ENCODE data around the gene USP54. TPM values are rescaled to one million over a fixed set of nuclear protein-coding genes. Genes with fewer than 3 reads are reported as not detected.

USP54 gene
- total RNA-seq, 3 donors from 2014 or later, result 18.2 to 106 (median 57.0) TPM

- intact Hi-C loops (cut with DNase I; ENCODE audit: low total_unique reads), result no loop called here
- H3K36me3 ChIP-seq, result no peaks in the 10 kb centered on the region
- no peaks in the 10 kb centered on the region for H3K9me3 ChIP-seq
Observed at GRCh38 chr10:73501651-73502050, 89.5 kb downstream of the USP54 start.

GRCh38 chr10:73497623-73498022 lies 93.5 kb downstream of the USP54 start:
- Histone ChIP-seq H3K9me3 (no peaks in the 10 kb centered on the region), H3K4me3 (no peak overlapping the region), H3K27ac (no peak overlapping the region), H3K4me1 (peaks cover 0 to 3% of the 10 kb centered on the region in 2 donors), H3K27me3 (no peaks in the 10 kb centered on the region), H3K36me3 (no peaks in the 10 kb centered on the region)
- TF ChIP-seq CTCF (IDR thresholded peaks at IDR 0.05), result no peak
- intact Hi-C loops (cut with DNase I; ENCODE audit: low total_unique reads), result no loop called here
- DNase-seq (ENCODE audit: low spot score in 2 of 2), result no peak

More at GRCh38 chr10:73501651-73502050, 89.5 kb downstream of the USP54 start:
- Histone ChIP-seq H3K4me1 (no peaks in the 10 kb centered on the region), H3K4me3 (no peak overlapping the region), H3K27me3 (no peaks in the 10 kb centered on the region), H3K27ac (no peak overlapping the region)
- DNase-seq (ENCODE audit: low spot score in 2 of 2), result no peak
- TF ChIP-seq CTCF (IDR thresholded peaks at IDR 0.05) (no peak), POLR2A (IDR thresholded peaks at IDR 0.05) (no peak), POLR2AphosphoS5 (IDR thresholded peaks at IDR 0.05) (no peak)

GRCh38 chr10:73495884-73496674 lies 95.1 kb downstream of the USP54 start, which contains the start of gene PPP3CB:
Gene PPP3CB, minus strand, starts transcription at chr10:73496024. Its CDS starts 135 bp downstream, at chr10:73495889.
- Histone ChIP-seq H3K9me3 (no peaks in the 10 kb centered on the region), H3K36me3 (no peaks in the 10 kb centered on the region), H3K27me3 (no peaks in the 10 kb centered on the region), H3K27ac (peak within 1 kb of the TSS; percentile 98), H3K4me3 (peak within 1 kb of the TSS; percentile 70 to 93 (median 83)), H3K4me1 (peaks cover 0 to 3% of the 10 kb centered on the region in 2 donors)
- intact Hi-C loops (cut with DNase I; ENCODE audit: low total_unique reads), result no loop called here
- TF ChIP-seq POLR2A (IDR thresholded peaks at IDR 0.05) (no peak), CTCF (IDR thresholded peaks at IDR 0.05) (no peak), POLR2AphosphoS5 (IDR thresholded peaks at IDR 0.05) (no peak)
- peak; percentile 85 to 87 for DNase-seq (ENCODE audit: low spot score in 2 of 2)

- H3K9me3 ChIP-seq, result no peaks in the 10 kb centered on the region
- H3K4me3 ChIP-seq, result peak overlapping the region; percentile 70 to 93 (median 83)
- intact Hi-C loops (cut with DNase I; ENCODE audit: low total_unique reads), result no loop called here
- H3K36me3 ChIP-seq, result no peaks in the 10 kb centered on the region
- peaks cover 0 to 3% of the 10 kb centered on the region in 2 donors for H3K4me1 ChIP-seq
- peak; percentile 7 to 38 (median 14) for TF ChIP-seq POLR2AphosphoS5 (IDR thresholded peaks at IDR 0.05)
- no peak for TF ChIP-seq CTCF (IDR thresholded peaks at IDR 0.05)
- H3K27ac ChIP-seq, result peak overlapping the region; percentile 98
- no peaks in the 10 kb centered on the region for H3K27me3 ChIP-seq
- DNase-seq (ENCODE audit: low spot score in 2 of 2), result peak; percentile 82 to 87
Observed at GRCh38 chr10:73495226-73495883, 95.8 kb downstream of the USP54 start.

GRCh38 chr10:73494877-73495225 lies 96.3 kb downstream of the USP54 start:
- no peak for DNase-seq (ENCODE audit: low spot score in 2 of 2)
- Histone ChIP-seq H3K36me3 (no peaks in the 10 kb centered on the region), H3K4me1 (peaks cover 0 to 3% of the 10 kb centered on the region in 2 donors), H3K4me3 (peak overlapping the region; percentile 70 to 93 (median 83)), H3K27me3 (no peaks in the 10 kb centered on the region), H3K9me3 (no peaks in the 10 kb centered on the region), H3K27ac (peak overlapping the region; percentile 98)
- TF ChIP-seq POLR2AphosphoS5 (IDR thresholded peaks at IDR 0.05), result no peak
- no peak for TF ChIP-seq CTCF (IDR thresholded peaks at IDR 0.05)
- no peak for TF ChIP-seq POLR2A (IDR thresholded peaks at IDR 0.05)
- intact Hi-C loops (cut with DNase I; ENCODE audit: low total_unique reads), result no loop called here

Measured in breast epithelium (tissue), 4 donors.